Measurements from ENCODE around the gene GUSB. TPM values are rescaled to one million over a fixed set of nuclear protein-coding genes. Genes with fewer than 3 reads are reported as not detected.

GUSB gene
- total RNA-seq, 2 experiments from 2014 or later: 74.0 to 82.3 TPM

GRCh38 chr7:65938336-65938895 lies 43.6 kb downstream of the GUSB start:
- Mint-ChIP-seq H3K4me3 (no peak overlapping the region), H3K9me3 (no peaks in the 10 kb centered on the region), H3K4me1 (peaks cover 24% of the 10 kb centered on the region), H3K36me3 (ENCODE audit: low read depth) (peaks cover 25% of the 10 kb centered on the region), H3K27ac (no peak overlapping the region), H3K27me3 (no peaks in the 10 kb centered on the region)
- no peak for DNase-seq
- ChIA-PET CTCF (interaction anchor here (0.5 kb wide), 1 partner anchor 206 kb away, joined by 3 read pairs; no protein-coding TSS in a partner anchor), POLR2A (no interaction called here)

GRCh38 chr7:65937296-65937695 lies 44.7 kb downstream of the GUSB start:
- Mint-ChIP-seq H3K27ac (no peak overlapping the region), H3K27me3 (no peaks in the 10 kb centered on the region), H3K4me3 (no peak overlapping the region), H3K4me1 (peaks cover 24% of the 10 kb centered on the region), H3K36me3 (ENCODE audit: low read depth) (peaks cover 25% of the 10 kb centered on the region), H3K9me3 (no peaks in the 10 kb centered on the region)
- ChIA-PET POLR2A (no interaction called here), CTCF (no interaction called here)
- no peak for DNase-seq

- no peak for DNase-seq
- peaks cover 9% of the 10 kb centered on the region for H3K36me3 Mint-ChIP-seq (ENCODE audit: low read depth)
- H3K4me1 Mint-ChIP-seq: peaks cover 21% of the 10 kb centered on the region
- ChIA-PET POLR2A (no interaction called here), CTCF (no interaction called here)
- H3K27ac Mint-ChIP-seq: no peak overlapping the region
- H3K4me3 Mint-ChIP-seq: no peak overlapping the region
- H3K9me3 Mint-ChIP-seq: no peaks in the 10 kb centered on the region
- no peaks in the 10 kb centered on the region for H3K27me3 Mint-ChIP-seq
Observed at GRCh38 chr7:65931685-65932084, 50.3 kb downstream of the GUSB start.

GRCh38 chr7:65927489-65928448 lies 54.2 kb downstream of the GUSB start:
- POLR2A ChIA-PET: no interaction called here
- CTCF ChIA-PET: no interaction called here
- Mint-ChIP-seq H3K4me1 (no peaks in the 10 kb centered on the region), H3K36me3 (ENCODE audit: low read depth) (no peaks in the 10 kb centered on the region), H3K27me3 (no peaks in the 10 kb centered on the region), H3K4me3 (no peak overlapping the region), H3K27ac (no peak overlapping the region), H3K9me3 (no peaks in the 10 kb centered on the region)
- DNase-seq: no peak

GRCh38 chr7:65926588-65926987 lies 55.4 kb downstream of the GUSB start:
- Mint-ChIP-seq H3K4me3 (no peak overlapping the region), H3K4me1 (no peaks in the 10 kb centered on the region), H3K9me3 (no peaks in the 10 kb centered on the region), H3K27ac (no peak overlapping the region), H3K36me3 (ENCODE audit: low read depth) (no peaks in the 10 kb centered on the region), H3K27me3 (no peaks in the 10 kb centered on the region)
- ChIA-PET CTCF (no interaction called here), POLR2A (no interaction called here)
- DNase-seq: no peak

GRCh38 chr7:65925040-65925439 lies 57.0 kb downstream of the GUSB start:
- ChIA-PET POLR2A (no interaction called here), CTCF (no interaction called here)
- H3K27me3 Mint-ChIP-seq: no peaks in the 10 kb centered on the region
- H3K9me3 Mint-ChIP-seq: no peaks in the 10 kb centered on the region
- H3K36me3 Mint-ChIP-seq (ENCODE audit: low read depth): peaks cover 4% of the 10 kb centered on the region
- H3K4me1 Mint-ChIP-seq: no peaks in the 10 kb centered on the region
- H3K27ac Mint-ChIP-seq: no peak overlapping the region
- no peak overlapping the region for H3K4me3 Mint-ChIP-seq
- no peak for DNase-seq

GRCh38 chr7:65924193-65924592 lies 57.8 kb downstream of the GUSB start:
- ChIA-PET CTCF (no interaction called here), POLR2A (no interaction called here)
- H3K9me3 Mint-ChIP-seq: no peaks in the 10 kb centered on the region
- no peak for DNase-seq
- H3K36me3 Mint-ChIP-seq (ENCODE audit: low read depth): peaks cover 11% of the 10 kb centered on the region
- H3K4me1 Mint-ChIP-seq: no peaks in the 10 kb centered on the region
- H3K4me3 Mint-ChIP-seq: no peak overlapping the region
- no peak overlapping the region for H3K27ac Mint-ChIP-seq
- no peaks in the 10 kb centered on the region for H3K27me3 Mint-ChIP-seq

- POLR2A ChIA-PET: no interaction called here
- Mint-ChIP-seq H3K36me3 (ENCODE audit: low read depth) (peaks cover 12% of the 10 kb centered on the region), H3K4me3 (no peak overlapping the region), H3K27ac (no peak overlapping the region), H3K9me3 (no peaks in the 10 kb centered on the region), H3K27me3 (no peaks in the 10 kb centered on the region), H3K4me1 (no peaks in the 10 kb centered on the region)
- DNase-seq: no peak
- CTCF ChIA-PET: no interaction called here
Observed at GRCh38 chr7:65923316-65923715, 58.7 kb downstream of the GUSB start.

- Mint-ChIP-seq H3K4me1 (peaks cover 2% of the 10 kb centered on the region), H3K27ac (no peak overlapping the region), H3K9me3 (no peaks in the 10 kb centered on the region), H3K27me3 (no peaks in the 10 kb centered on the region), H3K4me3 (no peak overlapping the region), H3K36me3 (ENCODE audit: low read depth) (peaks cover 24% of the 10 kb centered on the region)
- POLR2A ChIA-PET: no interaction called here
- no peak for DNase-seq
- CTCF ChIA-PET: no interaction called here
Observed at GRCh38 chr7:65915921-65916657, 65.9 kb downstream of the GUSB start.

- Mint-ChIP-seq H3K4me3 (no peak overlapping the region), H3K4me1 (peaks cover 7% of the 10 kb centered on the region), H3K36me3 (ENCODE audit: low read depth) (peaks cover 10% of the 10 kb centered on the region), H3K27ac (no peak overlapping the region), H3K9me3 (no peaks in the 10 kb centered on the region), H3K27me3 (no peaks in the 10 kb centered on the region)
- ChIA-PET POLR2A (no interaction called here), CTCF (no interaction called here)
- DNase-seq: no peak
Observed at GRCh38 chr7:65912237-65912636, 69.8 kb downstream of the GUSB start.

Other genes with a start within 250 kb of the GUSB start
- gene VKORC1L1, start 109.1 kb downstream of the GUSB start, total RNA-seq: 10 to 100 TPM; 13.1 to 14.1 TPM
- gene ASL, start 93.6 kb upstream of the GUSB start, total RNA-seq: 10 to 100 TPM; 29.8 to 30.6 TPM
- gene CRCP, start 132.6 kb upstream of the GUSB start, total RNA-seq: 10 to 100 TPM; 23.6 to 24.0 TPM
- gene TPST1, start 223.1 kb upstream of the GUSB start, total RNA-seq: under 1 TPM; 0.25 to 0.28 TPM

Data from activated CD4-positive, alpha-beta memory T cell treated with anti-CD3 and anti-CD28 coated beads, Interleukin-2, amount 10 ng/mL, durations not matched to agents 7 days and 5 days (primary cell).